ENCODE data around the gene NAA40. TPM values are rescaled to one million over a fixed set of nuclear protein-coding genes. Genes with fewer than 3 reads are reported as not detected.

The NAA40 gene
- total and polyA plus RNA-seq, 2 of the 13 experiments (the other 11 are each of a cell fraction or from before 2014, with no cell fraction given), result 11.1 to 17.9 TPM

DNA sequence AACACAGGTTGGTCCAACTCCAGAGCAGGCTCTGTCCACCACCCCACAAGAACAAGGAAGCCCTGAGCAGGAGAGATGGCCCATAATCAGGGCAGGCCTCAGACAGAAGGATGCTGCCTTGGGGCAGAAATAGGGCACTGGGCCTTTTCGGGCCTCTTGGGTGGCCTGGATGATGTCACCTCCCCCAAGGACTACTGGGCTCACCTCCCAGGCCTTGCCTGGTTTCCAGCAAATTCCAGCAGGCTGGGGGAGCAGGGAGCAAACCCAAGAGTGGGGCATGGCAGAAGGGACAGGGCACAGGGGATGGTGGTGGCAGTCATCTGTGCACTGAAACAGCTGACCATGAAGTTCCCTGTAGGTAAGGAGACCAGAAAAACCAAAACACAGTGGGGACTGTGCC lies 5.3 kb upstream of the NAA40 start:
- Histone ChIP-seq H3K4me2 (ENCODE audit: low read depth, low read length) (no peak overlapping the region), H3K9me3 (ENCODE audit: low read length) (no peaks in the 10 kb centered on the region), H3K4me1 (ENCODE audit: insufficient read depth, low read length) (peaks cover 34% of the 10 kb centered on the region), H2AFZ (ENCODE audit: low read length) (no peak overlapping the region), H3K27ac (ENCODE audit: extremely low read length, insufficient read depth, low read length) (no peak overlapping the region), H3K4me3 (replicated peaks in 1 of 3; ENCODE audit: insufficient read depth in 1 of 3, low read depth in 2 of 3, low read length in 3 of 3) (no peak overlapping the region), H3K36me3 (replicated peaks in 1 of 2; ENCODE audit: control insufficient read depth in 1 of 2, insufficient read depth in 2 of 2, low read length in 2 of 2) (no peaks in the 10 kb centered on the region), H3K79me2 (ENCODE audit: insufficient read depth, low read length) (no peaks in the 10 kb centered on the region), H3K9ac (ENCODE audit: insufficient read depth, low read depth, low read length) (no peak overlapping the region), H3K27me3 (ENCODE audit: control insufficient read depth in 1 of 2, insufficient read depth in 2 of 2, low read length in 2 of 2) (no peaks in the 10 kb centered on the region; a peak in 1 of 5 replicates), H4K20me1 (ENCODE audit: insufficient read depth, low read length) (no peaks in the 10 kb centered on the region)
- 40% methylated on average over 1 of the region's 1 CpG for WGBS (ENCODE audit: low lambda C conversion rate)
- no TSS peak for BruUV-seq (replicated peaks)
- intact Hi-C loops (cut with micrococcal nuclease; ENCODE audit: unreplicated experiment), result no loop called here
- POLR2A ChIA-PET, result no interaction called here
- FAIRE-seq (no peak), DNase-seq (ENCODE audit: low spot score) (no peak), ATAC-seq (no peak)
- in situ Hi-C loops (cut with HindIII; ENCODE audit: extremely low pct_ligation_motif_present, low pct_unique_long_range_greater_than_20kb), result no loop called here
- CTCF ChIA-PET (ENCODE audit: low intra/inter-chr PET ratio, low total read pairs), result no interaction called here
- TF ChIP-seq MATR3 (CRISPR knock-in tag; IDR thresholded peaks at IDR 0.05) (no peak), JUND (CRISPR knock-in tag; IDR thresholded peaks at IDR 0.05) (no peak), ZNF660 (CRISPR knock-in tag; IDR thresholded peaks at IDR 0.05; ENCODE audit: borderline replicate concordance, low read depth) (no peak), ZNF33A (CRISPR knock-in tag; IDR thresholded peaks at IDR 0.05; ENCODE audit: borderline replicate concordance) (no peak), POLR2A (IDR thresholded peaks at IDR 0.05; ENCODE audit: insufficient read depth in 1 of 2, low read depth in 2 of 2, low read length in 2 of 2) (no peak), PHF21A (CRISPR knock-in tag; IDR thresholded peaks at IDR 0.05) (no peak), ZNF260 (CRISPR knock-in tag; IDR thresholded peaks at IDR 0.05; ENCODE audit: borderline replicate concordance, low read depth) (no peak), ZNF790 (CRISPR knock-in tag; IDR thresholded peaks at IDR 0.05; ENCODE audit: borderline replicate concordance) (no peak)
- TF ChIP-seq, protein P1, sequence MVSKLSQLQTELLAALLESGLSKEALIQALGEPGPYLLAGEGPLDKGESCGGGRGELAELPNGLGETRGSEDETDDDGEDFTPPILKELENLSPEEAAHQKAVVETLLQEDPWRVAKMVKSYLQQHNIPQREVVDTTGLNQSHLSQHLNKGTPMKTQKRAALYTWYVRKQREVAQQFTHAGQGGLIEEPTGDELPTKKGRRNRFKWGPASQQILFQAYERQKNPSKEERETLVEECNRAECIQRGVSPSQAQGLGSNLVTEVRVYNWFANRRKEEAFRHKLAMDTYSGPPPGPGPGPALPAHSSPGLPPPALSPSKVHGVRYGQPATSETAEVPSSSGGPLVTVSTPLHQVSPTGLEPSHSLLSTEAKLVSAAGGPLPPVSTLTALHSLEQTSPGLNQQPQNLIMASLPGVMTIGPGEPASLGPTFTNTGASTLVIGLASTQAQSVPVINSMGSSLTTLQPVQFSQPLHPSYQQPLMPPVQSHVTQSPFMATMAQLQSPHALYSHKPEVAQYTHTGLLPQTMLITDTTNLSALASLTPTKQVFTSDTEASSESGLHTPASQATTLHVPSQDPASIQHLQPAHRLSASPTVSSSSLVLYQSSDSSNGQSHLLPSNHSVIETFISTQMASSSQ (IDR thresholded peaks at IDR 0.05; ENCODE audit: low read depth), result no peak
- TF ChIP-seq, protein P1 (CRISPR knock-in tag; IDR thresholded peaks at IDR 0.05; ENCODE audit: borderline replicate concordance), result no peak
- TF ChIP-seq, protein P2, sequence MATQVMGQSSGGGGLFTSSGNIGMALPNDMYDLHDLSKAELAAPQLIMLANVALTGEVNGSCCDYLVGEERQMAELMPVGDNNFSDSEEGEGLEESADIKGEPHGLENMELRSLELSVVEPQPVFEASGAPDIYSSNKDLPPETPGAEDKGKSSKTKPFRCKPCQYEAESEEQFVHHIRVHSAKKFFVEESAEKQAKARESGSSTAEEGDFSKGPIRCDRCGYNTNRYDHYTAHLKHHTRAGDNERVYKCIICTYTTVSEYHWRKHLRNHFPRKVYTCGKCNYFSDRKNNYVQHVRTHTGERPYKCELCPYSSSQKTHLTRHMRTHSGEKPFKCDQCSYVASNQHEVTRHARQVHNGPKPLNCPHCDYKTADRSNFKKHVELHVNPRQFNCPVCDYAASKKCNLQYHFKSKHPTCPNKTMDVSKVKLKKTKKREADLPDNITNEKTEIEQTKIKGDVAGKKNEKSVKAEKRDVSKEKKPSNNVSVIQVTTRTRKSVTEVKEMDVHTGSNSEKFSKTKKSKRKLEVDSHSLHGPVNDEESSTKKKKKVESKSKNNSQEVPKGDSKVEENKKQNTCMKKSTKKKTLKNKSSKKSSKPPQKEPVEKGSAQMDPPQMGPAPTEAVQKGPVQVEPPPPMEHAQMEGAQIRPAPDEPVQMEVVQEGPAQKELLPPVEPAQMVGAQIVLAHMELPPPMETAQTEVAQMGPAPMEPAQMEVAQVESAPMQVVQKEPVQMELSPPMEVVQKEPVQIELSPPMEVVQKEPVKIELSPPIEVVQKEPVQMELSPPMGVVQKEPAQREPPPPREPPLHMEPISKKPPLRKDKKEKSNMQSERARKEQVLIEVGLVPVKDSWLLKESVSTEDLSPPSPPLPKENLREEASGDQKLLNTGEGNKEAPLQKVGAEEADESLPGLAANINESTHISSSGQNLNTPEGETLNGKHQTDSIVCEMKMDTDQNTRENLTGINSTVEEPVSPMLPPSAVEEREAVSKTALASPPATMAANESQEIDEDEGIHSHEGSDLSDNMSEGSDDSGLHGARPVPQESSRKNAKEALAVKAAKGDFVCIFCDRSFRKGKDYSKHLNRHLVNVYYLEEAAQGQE (IDR thresholded peaks at IDR 0.05; ENCODE audit: borderline replicate concordance in 1 of 2, low read depth in 1 of 2, low read length in 2 of 2), result no peak
- TF ChIP-seq, protein P3, sequence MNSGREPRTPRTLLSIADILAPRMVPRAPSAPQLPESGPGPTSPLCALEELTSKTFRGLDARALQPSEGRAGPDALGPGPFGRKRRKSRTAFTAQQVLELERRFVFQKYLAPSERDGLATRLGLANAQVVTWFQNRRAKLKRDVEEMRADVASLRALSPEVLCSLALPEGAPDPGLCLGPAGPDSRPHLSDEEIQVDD (CRISPR knock-in tag; IDR thresholded peaks at IDR 0.05; ENCODE audit: borderline replicate concordance), result no peak
- TF ChIP-seq, protein P4, sequence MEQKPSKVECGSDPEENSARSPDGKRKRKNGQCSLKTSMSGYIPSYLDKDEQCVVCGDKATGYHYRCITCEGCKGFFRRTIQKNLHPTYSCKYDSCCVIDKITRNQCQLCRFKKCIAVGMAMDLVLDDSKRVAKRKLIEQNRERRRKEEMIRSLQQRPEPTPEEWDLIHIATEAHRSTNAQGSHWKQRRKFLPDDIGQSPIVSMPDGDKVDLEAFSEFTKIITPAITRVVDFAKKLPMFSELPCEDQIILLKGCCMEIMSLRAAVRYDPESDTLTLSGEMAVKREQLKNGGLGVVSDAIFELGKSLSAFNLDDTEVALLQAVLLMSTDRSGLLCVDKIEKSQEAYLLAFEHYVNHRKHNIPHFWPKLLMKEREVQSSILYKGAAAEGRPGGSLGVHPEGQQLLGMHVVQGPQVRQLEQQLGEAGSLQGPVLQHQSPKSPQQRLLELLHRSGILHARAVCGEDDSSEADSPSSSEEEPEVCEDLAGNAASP (CRISPR knock-in tag; IDR thresholded peaks at IDR 0.05; ENCODE audit: borderline replicate concordance), result no peak
